Panc1 (cell line): ENCODE measurements around the gene EHMT2. TPM values are rescaled to one million over a fixed set of nuclear protein-coding genes. Genes with fewer than 3 reads are reported as not detected.

Experiments
- ATAC-seq: fragments of 200-7000 bp; cut with Tn5 transposase; 2 replicates; pipeline ENCODE4 v1.9.1; 2020; ENCODE audit warnings: mild to moderate bottlenecking, moderate library complexity
- BruUV-seq: library from RNA; stranded (reverse); fragments of 400-500 nt; replicated peaks from 2 replicates; lab custom pipeline; 2021; lab: Mats Ljungman, UMichigan
- CTCF ChIA-PET: fragments of 300-600 bp; sonication (Branson Sonifier 250); formaldehyde crosslinking; loops from one replicate; lab custom pipeline; 2022; ENCODE audit warnings: antibody characterized with exemption; lab: Charles Lee
- POLR2A ChIA-PET: fragments of 300-600 bp; sonication (Branson Sonifier 250); formaldehyde crosslinking; loops from one replicate; lab custom pipeline; 2022; ENCODE audit warnings: antibody characterized with exemption; lab: Charles Lee
- DNase-seq: peaks from one replicate; pipeline ENCODE4 v3.0.0-alpha.2; 2010; ENCODE audit warnings: low read depth, low spot score
- H3K27ac ChIP-seq: 2 replicates; pipeline ENCODE4 v1.5.1; 2011; ENCODE audit warnings: mild to moderate bottlenecking, low read length, inconsistent platforms
- H3K27me3 ChIP-seq: fragments of 200-500 bp; sonication (Bioruptor generic); 2 replicates; pipeline ENCODE4 v1.6.0; 2014; ENCODE audit warnings: low read length, inconsistent platforms; ENCODE audit not compliant: control insufficient read depth, insufficient read depth
- H3K36me3 ChIP-seq: fragments of 200-500 bp; sonication (Bioruptor generic); 2 replicates; pipeline ENCODE4 v1.5.1; 2014; ENCODE audit warnings: inconsistent platforms, mild to moderate bottlenecking, low read length, moderate library complexity; ENCODE audit not compliant: control insufficient read depth, insufficient read depth
- H3K4me1 ChIP-seq: 2 replicates; pipeline ENCODE4 v1.5.1; 2011; ENCODE audit warnings: inconsistent platforms, mild to moderate bottlenecking, low read length, moderate library complexity; ENCODE audit not compliant: control insufficient read depth, insufficient read depth
- H3K4me3 ChIP-seq, 2 experiments: 2 replicates each; pipeline ENCODE4 v1.5.1; 2011 to 2012; ENCODE audit warnings: low read depth in 2 of 2, low read length in 2 of 2, mild to moderate bottlenecking in 2 of 2, inconsistent platforms in 1 of 2, moderate library complexity in 1 of 2
- H3K9me3 ChIP-seq: fragments of 200-500 bp; sonication (Bioruptor generic); 2 replicates; pipeline ENCODE4 v1.5.1; 2014; ENCODE audit warnings: low read depth, mild to moderate bottlenecking, inconsistent platforms, low read length, moderate library complexity; ENCODE audit not compliant: control insufficient read depth, insufficient read depth
- CTCF ChIP-seq: fragments of 450-650 bp; IDR thresholded peaks from 2 replicates; pipeline ENCODE4 v1.5.1; 2017; ENCODE audit warnings: mild to moderate bottlenecking
- POLR2AphosphoS5 ChIP-seq: IDR thresholded peaks from 2 replicates; pipeline ENCODE4 v1.6.1; 2012; ENCODE audit warnings: mild to moderate bottlenecking, low read depth, low read length, moderate library complexity
- REST ChIP-seq, 2 experiments: IDR thresholded peaks; 2 replicates each; pipeline ENCODE4 v1.6.1; 2011 to 2012; ENCODE audit warnings: low read depth in 2 of 2, control low read depth in 1 of 2, low read length in 1 of 2, mild to moderate bottlenecking in 1 of 2, moderate library complexity in 1 of 2; ENCODE audit not compliant: insufficient read depth in 1 of 2
- SIN3A ChIP-seq: IDR thresholded peaks from 2 replicates; pipeline ENCODE4 v1.6.1; 2012; ENCODE audit warnings: low read depth, mild to moderate bottlenecking, low read length, moderate library complexity, borderline replicate concordance; ENCODE audit not compliant: insufficient read depth
- TCF7L2 ChIP-seq: IDR thresholded peaks from 2 replicates; pipeline ENCODE4 v1.6.1; 2011; ENCODE audit warnings: mild to moderate bottlenecking, low read depth, low read length, inconsistent platforms
- in situ Hi-C: cut with HindIII; loops from 2 replicates; pipeline ENCODE4 v1.10.0; 2016; ENCODE audit warnings: low sequenced_read_pairs, low pct_unique_long_range_greater_than_20kb
- intact Hi-C: fragments of 100-400 bp; cut with micrococcal nuclease; formaldehyde crosslinking; loops from one replicate; pipeline ENCODE4 v1.10.0; 2022; ENCODE audit not compliant: unreplicated experiment
- total RNA-seq: library from RNA; stranded (reverse); gene quantifications from one replicate; pipeline ENCODE4 v1.2.1, GENCODE V29; 2021; ENCODE audit not compliant: unreplicated experiment

The EHMT2 gene
- total RNA-seq, 1 experiment from 2014 or later = 60.4 TPM

DNA sequence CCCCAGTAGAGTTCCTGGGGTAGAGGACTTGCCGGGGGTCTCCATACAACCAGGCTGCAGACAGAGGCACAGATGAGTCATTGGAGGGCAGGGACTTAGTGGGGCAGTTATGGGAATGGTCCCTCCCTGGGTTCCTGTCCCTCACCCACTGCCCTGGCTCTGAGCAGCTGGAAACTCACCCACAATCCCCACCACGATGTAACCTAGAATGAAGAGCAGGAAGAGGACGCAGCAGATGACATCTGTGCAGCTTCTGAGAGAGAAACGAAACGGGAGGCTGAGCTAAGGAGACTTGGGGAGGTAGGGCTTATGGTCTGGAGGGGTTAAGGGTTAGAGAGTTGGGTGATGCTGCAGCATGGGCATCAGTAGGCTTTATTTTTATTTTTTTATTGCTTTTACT, 21.6 kb downstream of the EHMT2 start:
- no peak overlapping the region for H3K4me3 ChIP-seq
- H3K27me3 ChIP-seq = no peaks in the 10 kb centered on the region
- H3K27ac ChIP-seq = peak overlapping the region; percentile 67
- ATAC-seq (no peak), DNase-seq (no peak)
- intact Hi-C loops = no loop called here
- H3K9me3 ChIP-seq = no peaks in the 10 kb centered on the region
- ChIA-PET CTCF (interaction anchor here (0.5 to 1.0 kb wide), 2 partner anchors 25 to 41 kb away, joined by 5 to 9 read pairs; no protein-coding TSS in a partner anchor), POLR2A (interaction anchor here (0.6 kb wide), 1 partner anchor 180 kb away, joined by 3 read pairs; no protein-coding TSS in a partner anchor)
- no TSS peak for BruUV-seq
- no peaks in the 10 kb centered on the region for H3K36me3 ChIP-seq
- TF ChIP-seq CTCF = no peak
- no peak for TF ChIP-seq TCF7L2
- peaks cover 39% of the 10 kb centered on the region for H3K4me1 ChIP-seq
- in situ Hi-C loops = no loop called here

DNA sequence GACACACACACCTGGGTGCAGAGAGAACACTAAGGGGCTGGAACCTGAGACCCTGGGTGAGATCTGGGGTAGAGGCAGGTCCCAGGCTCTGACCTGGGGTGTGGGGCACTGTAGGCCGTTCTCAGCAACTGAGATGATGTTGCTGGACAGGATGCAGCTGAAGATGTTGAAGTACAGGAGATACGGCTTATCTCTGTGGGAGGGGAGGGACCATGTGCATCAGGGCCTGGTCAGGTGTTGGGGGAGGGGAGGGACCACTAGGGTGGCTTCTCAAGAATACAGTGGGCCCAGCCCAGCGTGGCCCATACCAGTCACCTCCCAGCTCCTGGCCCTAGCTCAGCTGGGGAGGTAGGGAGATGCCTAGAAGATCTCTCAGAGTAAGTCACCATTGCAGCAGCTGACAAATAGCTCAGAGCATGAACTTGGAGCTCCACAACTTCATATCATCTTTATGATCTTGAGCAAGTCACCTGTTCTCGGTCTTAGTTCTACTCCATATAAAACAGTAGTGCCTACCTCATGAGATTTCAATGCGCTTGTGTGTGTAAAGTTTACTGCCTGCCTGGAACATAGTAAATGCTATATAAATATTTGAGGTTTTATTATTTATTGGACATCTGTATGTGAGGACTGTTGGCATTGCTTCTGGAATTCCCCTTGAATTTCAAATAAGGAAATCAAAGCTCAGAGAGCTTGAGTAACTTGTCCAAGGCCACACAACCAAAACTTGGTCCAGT, 22.5 kb downstream of the EHMT2 start:
- H3K9me3 ChIP-seq = no peaks in the 10 kb centered on the region
- ATAC-seq (0 out of 2 replicates have a peak, but pooled peaks have one; percentile 7), DNase-seq (no peak)
- intact Hi-C loops = no loop called here
- no TSS peak for BruUV-seq
- H3K27me3 ChIP-seq = no peaks in the 10 kb centered on the region
- in situ Hi-C loops = no loop called here
- peaks cover 45% of the 10 kb centered on the region for H3K4me1 ChIP-seq
- TF ChIP-seq TCF7L2 = peak; percentile 61
- TF ChIP-seq SIN3A = no peak
- H3K36me3 ChIP-seq = no peaks in the 10 kb centered on the region
- H3K27ac ChIP-seq = peak overlapping the region; percentile 67
- H3K4me3 ChIP-seq = no peak overlapping the region
- CTCF ChIA-PET = interaction anchor here (0.6 to 1.0 kb wide), 2 partner anchors 24 to 432 kb away, joined by 3 to 9 read pairs; no protein-coding TSS in a partner anchor
- POLR2A ChIA-PET = interaction anchor here (0.6 kb wide), 2 partner anchors 17 to 179 kb away, joined by 3 read pairs; no protein-coding TSS in a partner anchor

DNA sequence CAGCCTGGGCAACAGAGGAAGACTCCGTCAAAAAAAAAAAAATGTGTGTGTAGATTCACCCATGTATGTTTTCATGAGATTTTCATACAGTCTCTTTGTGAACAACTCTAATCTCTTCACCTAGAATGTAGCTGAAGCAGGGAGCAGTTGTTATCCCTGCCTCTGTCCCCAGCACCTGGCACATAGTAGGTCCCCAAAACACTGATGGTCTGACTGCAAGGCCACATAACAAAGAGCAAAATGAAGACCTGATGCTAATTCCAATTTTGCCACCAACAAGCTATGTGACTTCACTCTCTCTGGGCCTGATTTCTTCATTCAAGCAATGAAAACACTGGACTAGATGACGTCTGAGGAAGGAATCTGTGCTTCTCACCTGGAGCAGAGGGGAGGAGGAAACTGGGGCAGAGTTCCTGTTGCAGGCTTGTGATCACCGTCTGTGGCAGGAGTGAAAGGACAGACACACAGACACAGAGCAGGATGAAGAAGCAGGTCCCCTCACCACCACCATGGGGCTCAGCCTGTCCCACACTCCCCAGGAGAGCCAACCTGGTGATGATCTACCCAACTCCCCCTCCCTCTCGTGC, 23.3 kb downstream of the EHMT2 start:
- no peak overlapping the region for H3K4me3 ChIP-seq
- BruUV-seq = no TSS peak
- ChIA-PET CTCF (no interaction called here), POLR2A (no interaction called here)
- H3K9me3 ChIP-seq = no peaks in the 10 kb centered on the region
- H3K27me3 ChIP-seq = no peaks in the 10 kb centered on the region
- ATAC-seq (no peak), DNase-seq (no peak)
- in situ Hi-C loops = no loop called here
- no peak for TF ChIP-seq POLR2AphosphoS5
- no peak for TF ChIP-seq SIN3A
- no peak for TF ChIP-seq REST (IDR thresholded peaks at IDR 0.05; ENCODE audit: insufficient read depth in 1 of 2, low read depth in 2 of 2, low read length in 1 of 2)
- TF ChIP-seq TCF7L2 = no peak
- no peak for TF ChIP-seq CTCF
- peak overlapping the region; percentile 24 for H3K27ac ChIP-seq
- H3K4me1 ChIP-seq = peaks cover 46% of the 10 kb centered on the region
- no peaks in the 10 kb centered on the region for H3K36me3 ChIP-seq
- intact Hi-C loops = no loop called here
